ENCODE data around the gene YWHAQ. TPM values are rescaled to one million over a fixed set of nuclear protein-coding genes. Genes with fewer than 3 reads are reported as not detected.

YWHAQ gene
- total RNA-seq, 1 donor from 2014 or later, result 335 TPM

DNA sequence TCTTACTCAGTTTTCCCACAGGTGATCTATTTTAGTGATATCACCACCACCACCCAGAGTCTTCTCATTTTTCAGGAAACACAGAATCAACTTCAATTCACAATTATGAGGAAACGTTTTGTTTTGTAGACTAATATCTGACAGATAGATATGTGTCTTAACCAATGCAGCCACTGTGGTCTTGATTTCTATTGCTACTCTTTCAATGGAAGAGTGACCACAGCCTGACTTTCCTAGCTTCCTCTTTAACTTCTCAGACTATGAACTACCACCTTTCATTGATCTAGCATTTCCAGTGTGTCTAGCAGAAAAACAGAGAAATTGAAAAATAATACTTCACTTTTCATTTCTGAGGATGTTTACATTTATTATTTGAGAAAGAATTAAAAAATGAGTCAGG is 95.6 kb downstream of the YWHAQ start:
- peaks cover 18% of the 10 kb centered on the region for H3K4me1 Mint-ChIP-seq
- intact Hi-C loops (cut with micrococcal nuclease), result no loop called here

More for the DNA sequence above, 95.6 kb downstream of the YWHAQ start:
- H3K36me3 Mint-ChIP-seq (ENCODE audit: low read depth), result peaks cover 35% of the 10 kb centered on the region
- no peak overlapping the region for H3K4me3 Mint-ChIP-seq
- no peaks in the 10 kb centered on the region for H3K9me3 Mint-ChIP-seq
- H3K27ac Mint-ChIP-seq, result no peak overlapping the region
- no peak for DNase-seq
- H3K27me3 Mint-ChIP-seq, result no peaks in the 10 kb centered on the region

Other genes starting within 250 kb of the YWHAQ start
- 121 and 131 TPM in 2 replicates for gene ITGB1BP1, start 207.5 kb downstream of the YWHAQ start, total RNA-seq
- 81.4 TPM in 2 replicates for gene CPSF3, start 207.3 kb downstream of the YWHAQ start, total RNA-seq
- gene IAH1, start 156.4 kb downstream of the YWHAQ start, total RNA-seq, result 76.0 and 78.6 TPM in 2 replicates
- gene ADAM17, start 75.2 kb downstream of the YWHAQ start, total RNA-seq, result 25.6 and 26.5 TPM in 2 replicates
- 21.9 and 22.7 TPM in 2 replicates for gene TAF1B, start 212.5 kb upstream of the YWHAQ start, total RNA-seq